ENCODE measurements around the gene HMCN1. TPM values are rescaled to one million over a fixed set of nuclear protein-coding genes. Genes with fewer than 3 reads are reported as not detected.

The HMCN1 gene
- total and polyA plus RNA-seq, 4 donors: 1.5 to 6.8 (median 3.5) TPM

DNA sequence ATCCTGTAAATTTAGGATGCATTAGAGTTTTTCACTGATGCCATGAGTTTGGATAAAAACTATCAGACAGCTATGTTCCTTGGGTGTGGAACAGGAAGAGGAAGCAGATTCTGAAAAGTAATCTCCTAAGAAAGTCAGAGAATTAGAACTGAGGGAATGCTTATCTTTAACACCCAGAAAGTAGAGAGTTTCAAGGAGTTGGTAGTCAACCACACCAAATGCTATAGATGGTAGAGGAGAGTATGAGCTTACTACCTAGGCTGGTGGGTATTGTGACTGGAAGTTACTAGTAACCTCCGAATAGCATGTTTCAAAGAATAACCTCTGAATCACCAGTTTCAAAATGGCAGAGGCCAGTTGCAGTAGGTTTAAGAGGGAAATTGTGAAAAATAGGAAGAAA is 288.0 kb downstream of the HMCN1 start:
- Histone ChIP-seq H3K27me3 (ENCODE audit: control insufficient read depth in 4 of 4, insufficient read depth in 4 of 4, low read length in 3 of 4) (no peaks in the 10 kb centered on the region), H3K4me1 (ENCODE audit: control insufficient read depth in 4 of 4, insufficient read depth in 4 of 4, low read length in 3 of 4) (no peaks in the 10 kb centered on the region), H3K9ac (ENCODE audit: low read depth in 1 of 2, low read length in 2 of 2) (no peak overlapping the region), H3K4me3 (ENCODE audit: low read depth in 1 of 3, low read length in 3 of 3) (no peak overlapping the region), H3K36me3 (ENCODE audit: control insufficient read depth in 4 of 4, insufficient read depth in 3 of 4, low read depth in 1 of 4, low read length in 3 of 4) (peaks cover 0 to 2% (median 1%) of the 10 kb centered on the region in 4 donors), H3K9me3 (ENCODE audit: control insufficient read depth in 4 of 4, low read length in 3 of 4) (no peaks in the 10 kb centered on the region), H3K27ac (ENCODE audit: low read depth in 1 of 2, low read length in 2 of 2) (no peak overlapping the region)
- no peak for TF ChIP-seq JUND (IDR thresholded peaks at IDR 0.05)
- no peak for TF ChIP-seq EGR1 (IDR thresholded peaks at IDR 0.05; ENCODE audit: low read depth in 2 of 2)
- no peak for TF ChIP-seq HNF4A (conservative IDR thresholded peaks at IDR 0.05)
- TF ChIP-seq, protein P1, sequence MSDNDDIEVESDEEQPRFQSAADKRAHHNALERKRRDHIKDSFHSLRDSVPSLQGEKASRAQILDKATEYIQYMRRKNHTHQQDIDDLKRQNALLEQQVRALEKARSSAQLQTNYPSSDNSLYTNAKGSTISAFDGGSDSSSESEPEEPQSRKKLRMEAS (IDR thresholded peaks at IDR 0.05): no peak
- TF ChIP-seq FOXA1 (IDR thresholded peaks at IDR 0.05): no peak
- TF ChIP-seq RXRA (IDR thresholded peaks at IDR 0.05): no peak
- no peak for DNase-seq (ENCODE audit: low spot score)
- 86% methylated on average over 1 of the region's 1 CpG for WGBS

DNA sequence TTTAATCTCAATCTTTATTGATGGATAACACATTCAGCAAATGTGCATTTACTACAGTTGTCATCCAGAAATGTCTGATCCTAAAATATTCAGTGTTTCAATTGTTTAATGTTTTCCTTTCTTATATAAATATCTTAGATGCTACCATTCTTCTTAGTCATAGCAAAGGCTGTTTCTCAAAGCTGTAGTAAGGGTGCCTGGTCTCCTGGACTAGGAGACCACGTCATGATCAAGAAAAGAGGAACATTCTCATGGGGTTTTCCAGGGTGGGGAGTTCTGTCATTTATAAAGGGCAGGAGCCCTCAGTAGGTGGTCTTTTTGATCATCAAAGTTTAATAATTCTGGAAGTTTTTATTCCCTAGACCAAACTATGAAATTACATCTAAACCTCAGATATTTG is 292.8 kb downstream of the HMCN1 start:
- H3K27ac ChIP-seq (ENCODE audit: low read depth in 1 of 2, low read length in 2 of 2): no peak overlapping the region
- H3K36me3 ChIP-seq (ENCODE audit: control insufficient read depth in 4 of 4, insufficient read depth in 3 of 4, low read depth in 1 of 4, low read length in 3 of 4): peaks cover 0 to 2% (median 1%) of the 10 kb centered on the region in 4 donors
- H3K4me3 ChIP-seq (ENCODE audit: low read depth in 1 of 3, low read length in 3 of 3): no peak overlapping the region
- no peaks in the 10 kb centered on the region for H3K9me3 ChIP-seq (ENCODE audit: control insufficient read depth in 4 of 4, low read length in 3 of 4)
- DNase-seq (ENCODE audit: low spot score): no peak
- H3K27me3 ChIP-seq (ENCODE audit: control insufficient read depth in 4 of 4, insufficient read depth in 4 of 4, low read length in 3 of 4): no peaks in the 10 kb centered on the region
- 60% methylated on average over 1 of the region's 1 CpG for WGBS
- no peak overlapping the region for H3K9ac ChIP-seq (ENCODE audit: low read depth in 1 of 2, low read length in 2 of 2)
- no peaks in the 10 kb centered on the region for H3K4me1 ChIP-seq (ENCODE audit: control insufficient read depth in 4 of 4, insufficient read depth in 4 of 4, low read length in 3 of 4)
- no peak for TF ChIP-seq FOXA1 (IDR thresholded peaks at IDR 0.05)
- TF ChIP-seq GABPA (IDR thresholded peaks at IDR 0.05 in 1 of 2, conservative IDR thresholded peaks at IDR 0.05 in 1 of 2): no peak
- TF ChIP-seq RXRA (IDR thresholded peaks at IDR 0.05): no peak
- TF ChIP-seq, protein P2, sequence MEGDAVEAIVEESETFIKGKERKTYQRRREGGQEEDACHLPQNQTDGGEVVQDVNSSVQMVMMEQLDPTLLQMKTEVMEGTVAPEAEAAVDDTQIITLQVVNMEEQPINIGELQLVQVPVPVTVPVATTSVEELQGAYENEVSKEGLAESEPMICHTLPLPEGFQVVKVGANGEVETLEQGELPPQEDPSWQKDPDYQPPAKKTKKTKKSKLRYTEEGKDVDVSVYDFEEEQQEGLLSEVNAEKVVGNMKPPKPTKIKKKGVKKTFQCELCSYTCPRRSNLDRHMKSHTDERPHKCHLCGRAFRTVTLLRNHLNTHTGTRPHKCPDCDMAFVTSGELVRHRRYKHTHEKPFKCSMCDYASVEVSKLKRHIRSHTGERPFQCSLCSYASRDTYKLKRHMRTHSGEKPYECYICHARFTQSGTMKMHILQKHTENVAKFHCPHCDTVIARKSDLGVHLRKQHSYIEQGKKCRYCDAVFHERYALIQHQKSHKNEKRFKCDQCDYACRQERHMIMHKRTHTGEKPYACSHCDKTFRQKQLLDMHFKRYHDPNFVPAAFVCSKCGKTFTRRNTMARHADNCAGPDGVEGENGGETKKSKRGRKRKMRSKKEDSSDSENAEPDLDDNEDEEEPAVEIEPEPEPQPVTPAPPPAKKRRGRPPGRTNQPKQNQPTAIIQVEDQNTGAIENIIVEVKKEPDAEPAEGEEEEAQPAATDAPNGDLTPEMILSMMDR (IDR thresholded peaks at IDR 0.05; ENCODE audit: low read depth, low read length, missing input control): no peak
- no peak for TF ChIP-seq TAF1 (conservative IDR thresholded peaks at IDR 0.05)
- TF ChIP-seq YY1 (IDR thresholded peaks at IDR 0.05): no peak
- TF ChIP-seq EGR1 (IDR thresholded peaks at IDR 0.05; ENCODE audit: low read depth in 2 of 2): no peak
- TF ChIP-seq NR2F2 (IDR thresholded peaks at IDR 0.05): no peak
- TF ChIP-seq, protein P3, sequence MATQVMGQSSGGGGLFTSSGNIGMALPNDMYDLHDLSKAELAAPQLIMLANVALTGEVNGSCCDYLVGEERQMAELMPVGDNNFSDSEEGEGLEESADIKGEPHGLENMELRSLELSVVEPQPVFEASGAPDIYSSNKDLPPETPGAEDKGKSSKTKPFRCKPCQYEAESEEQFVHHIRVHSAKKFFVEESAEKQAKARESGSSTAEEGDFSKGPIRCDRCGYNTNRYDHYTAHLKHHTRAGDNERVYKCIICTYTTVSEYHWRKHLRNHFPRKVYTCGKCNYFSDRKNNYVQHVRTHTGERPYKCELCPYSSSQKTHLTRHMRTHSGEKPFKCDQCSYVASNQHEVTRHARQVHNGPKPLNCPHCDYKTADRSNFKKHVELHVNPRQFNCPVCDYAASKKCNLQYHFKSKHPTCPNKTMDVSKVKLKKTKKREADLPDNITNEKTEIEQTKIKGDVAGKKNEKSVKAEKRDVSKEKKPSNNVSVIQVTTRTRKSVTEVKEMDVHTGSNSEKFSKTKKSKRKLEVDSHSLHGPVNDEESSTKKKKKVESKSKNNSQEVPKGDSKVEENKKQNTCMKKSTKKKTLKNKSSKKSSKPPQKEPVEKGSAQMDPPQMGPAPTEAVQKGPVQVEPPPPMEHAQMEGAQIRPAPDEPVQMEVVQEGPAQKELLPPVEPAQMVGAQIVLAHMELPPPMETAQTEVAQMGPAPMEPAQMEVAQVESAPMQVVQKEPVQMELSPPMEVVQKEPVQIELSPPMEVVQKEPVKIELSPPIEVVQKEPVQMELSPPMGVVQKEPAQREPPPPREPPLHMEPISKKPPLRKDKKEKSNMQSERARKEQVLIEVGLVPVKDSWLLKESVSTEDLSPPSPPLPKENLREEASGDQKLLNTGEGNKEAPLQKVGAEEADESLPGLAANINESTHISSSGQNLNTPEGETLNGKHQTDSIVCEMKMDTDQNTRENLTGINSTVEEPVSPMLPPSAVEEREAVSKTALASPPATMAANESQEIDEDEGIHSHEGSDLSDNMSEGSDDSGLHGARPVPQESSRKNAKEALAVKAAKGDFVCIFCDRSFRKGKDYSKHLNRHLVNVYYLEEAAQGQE (IDR thresholded peaks at IDR 0.05): no peak
- TF ChIP-seq SP1 (IDR thresholded peaks at IDR 0.05): no peak
- no peak for TF ChIP-seq HNF4G (IDR thresholded peaks at IDR 0.05)
- TF ChIP-seq RAD21 (IDR thresholded peaks at IDR 0.05): no peak
- no peak for TF ChIP-seq HNF4A (conservative IDR thresholded peaks at IDR 0.05)
- TF ChIP-seq, protein P4, sequence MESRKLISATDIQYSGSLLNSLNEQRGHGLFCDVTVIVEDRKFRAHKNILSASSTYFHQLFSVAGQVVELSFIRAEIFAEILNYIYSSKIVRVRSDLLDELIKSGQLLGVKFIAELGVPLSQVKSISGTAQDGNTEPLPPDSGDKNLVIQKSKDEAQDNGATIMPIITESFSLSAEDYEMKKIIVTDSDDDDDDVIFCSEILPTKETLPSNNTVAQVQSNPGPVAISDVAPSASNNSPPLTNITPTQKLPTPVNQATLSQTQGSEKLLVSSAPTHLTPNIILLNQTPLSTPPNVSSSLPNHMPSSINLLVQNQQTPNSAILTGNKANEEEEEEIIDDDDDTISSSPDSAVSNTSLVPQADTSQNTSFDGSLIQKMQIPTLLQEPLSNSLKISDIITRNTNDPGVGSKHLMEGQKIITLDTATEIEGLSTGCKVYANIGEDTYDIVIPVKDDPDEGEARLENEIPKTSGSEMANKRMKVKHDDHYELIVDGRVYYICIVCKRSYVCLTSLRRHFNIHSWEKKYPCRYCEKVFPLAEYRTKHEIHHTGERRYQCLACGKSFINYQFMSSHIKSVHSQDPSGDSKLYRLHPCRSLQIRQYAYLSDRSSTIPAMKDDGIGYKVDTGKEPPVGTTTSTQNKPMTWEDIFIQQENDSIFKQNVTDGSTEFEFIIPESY (IDR thresholded peaks at IDR 0.05): no peak
- TF ChIP-seq, protein P5, sequence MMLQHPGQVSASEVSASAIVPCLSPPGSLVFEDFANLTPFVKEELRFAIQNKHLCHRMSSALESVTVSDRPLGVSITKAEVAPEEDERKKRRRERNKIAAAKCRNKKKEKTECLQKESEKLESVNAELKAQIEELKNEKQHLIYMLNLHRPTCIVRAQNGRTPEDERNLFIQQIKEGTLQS (IDR thresholded peaks at IDR 0.05): no peak
- no peak for TF ChIP-seq FOXA2 (IDR thresholded peaks at IDR 0.05)
- TF ChIP-seq, protein P1 (IDR thresholded peaks at IDR 0.05): no peak
- TF ChIP-seq JUND (IDR thresholded peaks at IDR 0.05): no peak

All from liver (tissue), 9 donors.